Loucy (cell line): Measurements from ENCODE around the gene MACIR.

ENCODE experiments used
- EZH2phosphoT487 ChIP-seq: fragments of 200-600 bp; IDR thresholded peaks from 2 replicates; pipeline ENCODE4 v1.6.1; 2018; ENCODE audit warnings: antibody characterized with exemption, mild to moderate bottlenecking, moderate library complexity, borderline replicate concordance
- TF ChIP-seq, protein P1 (sequence below): fragments of 200-600 bp; sonication (generic); conservative IDR thresholded peaks from 2 replicates; pipeline ENCODE4 v1.5.1; 2014; ENCODE audit warnings: mild to moderate bottlenecking, antibody characterized with exemption, low read length

DNA sequence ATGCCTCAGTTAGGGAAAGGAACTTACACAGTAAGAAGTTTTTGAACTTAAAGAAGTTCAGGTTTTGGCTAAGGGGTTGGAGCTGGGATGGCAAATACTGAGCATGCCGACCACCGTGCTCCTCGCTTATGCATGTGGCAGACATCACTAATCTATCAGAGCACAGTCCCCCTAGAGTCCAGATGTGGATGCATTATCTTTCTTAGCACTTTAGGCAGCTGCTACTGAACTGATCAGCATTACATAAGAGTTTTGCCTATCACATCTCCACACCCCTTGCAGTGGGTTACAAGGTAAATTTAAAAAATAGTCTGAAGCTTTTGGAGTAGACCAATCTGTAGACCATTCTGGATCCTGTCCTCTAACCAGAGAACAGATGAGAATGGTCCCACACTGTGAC, 22.4 kb downstream of the MACIR start:
- TF ChIP-seq, protein P1, sequence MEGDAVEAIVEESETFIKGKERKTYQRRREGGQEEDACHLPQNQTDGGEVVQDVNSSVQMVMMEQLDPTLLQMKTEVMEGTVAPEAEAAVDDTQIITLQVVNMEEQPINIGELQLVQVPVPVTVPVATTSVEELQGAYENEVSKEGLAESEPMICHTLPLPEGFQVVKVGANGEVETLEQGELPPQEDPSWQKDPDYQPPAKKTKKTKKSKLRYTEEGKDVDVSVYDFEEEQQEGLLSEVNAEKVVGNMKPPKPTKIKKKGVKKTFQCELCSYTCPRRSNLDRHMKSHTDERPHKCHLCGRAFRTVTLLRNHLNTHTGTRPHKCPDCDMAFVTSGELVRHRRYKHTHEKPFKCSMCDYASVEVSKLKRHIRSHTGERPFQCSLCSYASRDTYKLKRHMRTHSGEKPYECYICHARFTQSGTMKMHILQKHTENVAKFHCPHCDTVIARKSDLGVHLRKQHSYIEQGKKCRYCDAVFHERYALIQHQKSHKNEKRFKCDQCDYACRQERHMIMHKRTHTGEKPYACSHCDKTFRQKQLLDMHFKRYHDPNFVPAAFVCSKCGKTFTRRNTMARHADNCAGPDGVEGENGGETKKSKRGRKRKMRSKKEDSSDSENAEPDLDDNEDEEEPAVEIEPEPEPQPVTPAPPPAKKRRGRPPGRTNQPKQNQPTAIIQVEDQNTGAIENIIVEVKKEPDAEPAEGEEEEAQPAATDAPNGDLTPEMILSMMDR, result no peak
- TF ChIP-seq EZH2phosphoT487, result no peak
